Measurements from ENCODE around the gene SHOC2. TPM values are rescaled to one million over a fixed set of nuclear protein-coding genes. Genes with fewer than 3 reads are reported as not detected.

The SHOC2 gene
- total and polyA plus RNA-seq, 9 donors = 23.6 to 32.0 (median 28.3) TPM

DNA sequence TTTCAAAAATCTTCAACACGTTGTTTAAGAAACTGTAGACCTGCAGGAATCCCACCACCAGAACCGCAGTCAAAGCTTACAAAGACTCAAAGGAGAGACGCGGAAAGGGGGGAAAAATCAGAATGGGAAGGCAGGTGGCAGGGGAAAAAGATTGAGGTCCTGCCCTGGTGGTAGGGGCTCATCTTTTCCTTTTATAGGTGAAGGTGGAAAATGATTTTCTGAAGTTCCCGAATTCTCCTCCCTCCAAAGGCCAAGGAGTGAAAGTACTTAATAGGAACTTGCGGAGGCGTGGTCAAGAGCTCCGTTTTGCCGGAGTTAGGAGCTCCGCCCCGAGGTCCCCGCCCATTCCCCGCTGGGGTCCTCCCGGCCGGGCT is 1.1 kb upstream of the SHOC2 start:
- Histone ChIP-seq H3K4me3 (ENCODE audit: low read length) (peak overlapping the region; percentile 80), H3K27me3 (ENCODE audit: control insufficient read depth, insufficient read depth, low read length) (no peaks in the 10 kb centered on the region), H3K9me3 (replicated peaks; ENCODE audit: control insufficient read depth, low read depth, low read length) (no peaks in the 10 kb centered on the region), H3K36me3 (ENCODE audit: control insufficient read depth, insufficient read depth, low read length) (no peaks in the 10 kb centered on the region), H3K27ac (ENCODE audit: low read length) (peak overlapping the region; percentile 100), H3K4me1 (ENCODE audit: control insufficient read depth, insufficient read depth, low read length) (no peaks in the 10 kb centered on the region)
- peak; percentile 98 for DNase-seq
- under 1% methylated on average over 8 of the region's 15 CpGs for WGBS (ENCODE audit: insufficient coverage)

DNA sequence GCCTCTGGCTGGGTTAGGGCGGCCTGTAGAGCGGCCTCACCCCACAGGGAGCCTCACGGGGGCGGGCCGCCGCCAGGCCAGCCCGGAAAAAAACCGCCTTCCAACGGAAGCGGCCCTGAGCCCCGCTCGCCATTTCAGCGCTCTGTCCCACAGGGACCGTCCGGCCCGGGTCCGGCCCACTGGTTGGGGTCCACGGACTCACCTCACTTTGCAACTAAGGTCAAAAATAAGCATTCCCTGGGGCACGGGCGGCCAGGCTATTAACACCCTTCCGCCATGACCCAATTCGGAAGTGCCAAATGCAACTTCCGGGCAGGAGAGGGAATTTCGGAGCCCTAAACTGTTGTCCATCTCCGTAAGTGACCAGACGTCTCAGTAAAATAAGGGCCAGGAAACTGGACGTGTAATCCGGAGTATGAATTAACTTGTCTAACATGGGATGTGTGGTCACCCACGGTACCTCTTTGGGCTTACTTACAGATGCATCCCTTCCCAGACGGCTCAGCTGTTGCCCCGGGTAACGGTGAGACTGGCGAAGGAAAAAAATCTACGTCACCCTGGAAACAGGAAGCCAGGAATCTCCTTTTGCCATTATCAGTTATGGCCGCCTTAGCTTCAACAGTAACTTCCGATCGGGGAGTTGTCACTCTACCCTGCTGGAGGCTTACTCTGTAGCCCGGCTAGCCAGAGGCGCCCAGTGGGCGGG is 608 bp upstream of the SHOC2 start, which contains the start of gene BBIP1:
BBIP1 (minus strand) TSS at position 538 of the 706 bp plus-strand sequence. CDS start 1,023 bp downstream, outside the sequence.
- H3K4me3 ChIP-seq (ENCODE audit: low read length) = peak within 1 kb of the TSS; percentile 80
- no peaks in the 10 kb centered on the region for H3K4me1 ChIP-seq (ENCODE audit: control insufficient read depth, insufficient read depth, low read length)
- H3K36me3 ChIP-seq (ENCODE audit: control insufficient read depth, insufficient read depth, low read length) = no peaks in the 10 kb centered on the region
- H3K9me3 ChIP-seq (replicated peaks; ENCODE audit: control insufficient read depth, low read depth, low read length) = no peaks in the 10 kb centered on the region
- H3K27ac ChIP-seq (ENCODE audit: low read length) = peak within 1 kb of the TSS; percentile 100
- peak; percentile 100 for DNase-seq
- H3K27me3 ChIP-seq (ENCODE audit: control insufficient read depth, insufficient read depth, low read length) = no peaks in the 10 kb centered on the region
- WGBS (ENCODE audit: insufficient coverage) = 0% methylated on average over 38 of the region's 40 CpGs

DNA sequence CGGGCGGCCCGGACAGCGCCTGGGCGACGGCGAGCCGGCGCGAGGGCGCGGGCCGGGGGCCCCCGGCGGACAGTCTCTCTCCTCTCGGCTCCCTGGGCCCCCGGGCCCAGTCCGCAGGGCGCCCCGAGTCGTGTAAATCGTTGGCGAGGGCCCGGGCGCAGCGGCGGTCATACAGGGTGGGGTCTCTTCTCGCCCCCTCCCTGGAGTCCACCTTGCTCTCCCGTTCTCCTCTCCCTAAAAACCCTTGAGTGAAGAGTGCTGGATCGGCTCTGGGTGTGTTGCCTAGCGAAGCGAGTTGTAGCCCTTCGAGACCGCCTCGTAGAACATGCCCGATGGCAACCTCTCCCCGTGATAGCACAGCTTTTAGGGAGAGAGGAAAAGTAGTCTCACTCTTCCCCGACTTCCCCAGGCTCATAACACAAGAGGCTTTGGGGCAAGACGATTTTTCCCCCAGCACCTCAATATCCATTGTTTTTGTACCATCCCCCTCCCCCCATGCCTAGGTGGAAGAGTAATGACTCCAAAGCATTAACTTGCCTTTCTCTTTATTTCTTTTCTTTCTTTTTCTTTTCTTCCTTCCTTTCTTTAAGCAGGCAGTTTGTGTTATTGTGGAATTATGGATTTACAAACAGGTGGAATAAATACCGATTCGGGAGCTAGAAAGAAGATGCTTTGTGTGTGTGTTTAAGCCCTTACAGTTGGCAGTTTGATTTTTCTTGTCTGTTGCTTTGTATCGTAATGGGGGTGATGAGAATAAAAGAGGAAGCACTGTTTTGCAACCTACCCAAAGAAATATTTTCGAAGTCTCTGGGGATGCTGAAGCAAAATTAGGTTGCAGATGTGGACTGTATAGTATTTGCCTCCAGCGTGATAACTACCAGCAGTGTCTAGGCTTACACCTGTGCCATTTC is 822 bp downstream of the SHOC2 start:
- no peaks in the 10 kb centered on the region for H3K4me1 ChIP-seq (ENCODE audit: control insufficient read depth, insufficient read depth, low read length)
- peak overlapping the region; percentile 97 for H3K27ac ChIP-seq (ENCODE audit: low read length)
- no peaks in the 10 kb centered on the region for H3K36me3 ChIP-seq (ENCODE audit: control insufficient read depth, insufficient read depth, low read length)
- DNase-seq = peak; percentile 67
- no peaks in the 10 kb centered on the region for H3K27me3 ChIP-seq (ENCODE audit: control insufficient read depth, insufficient read depth, low read length)
- WGBS (ENCODE audit: insufficient coverage) = 0% methylated on average over 19 of the region's 44 CpGs
- H3K9me3 ChIP-seq (replicated peaks; ENCODE audit: control insufficient read depth, low read depth, low read length) = no peaks in the 10 kb centered on the region
- H3K4me3 ChIP-seq (ENCODE audit: low read length) = peak overlapping the region; percentile 78

DNA sequence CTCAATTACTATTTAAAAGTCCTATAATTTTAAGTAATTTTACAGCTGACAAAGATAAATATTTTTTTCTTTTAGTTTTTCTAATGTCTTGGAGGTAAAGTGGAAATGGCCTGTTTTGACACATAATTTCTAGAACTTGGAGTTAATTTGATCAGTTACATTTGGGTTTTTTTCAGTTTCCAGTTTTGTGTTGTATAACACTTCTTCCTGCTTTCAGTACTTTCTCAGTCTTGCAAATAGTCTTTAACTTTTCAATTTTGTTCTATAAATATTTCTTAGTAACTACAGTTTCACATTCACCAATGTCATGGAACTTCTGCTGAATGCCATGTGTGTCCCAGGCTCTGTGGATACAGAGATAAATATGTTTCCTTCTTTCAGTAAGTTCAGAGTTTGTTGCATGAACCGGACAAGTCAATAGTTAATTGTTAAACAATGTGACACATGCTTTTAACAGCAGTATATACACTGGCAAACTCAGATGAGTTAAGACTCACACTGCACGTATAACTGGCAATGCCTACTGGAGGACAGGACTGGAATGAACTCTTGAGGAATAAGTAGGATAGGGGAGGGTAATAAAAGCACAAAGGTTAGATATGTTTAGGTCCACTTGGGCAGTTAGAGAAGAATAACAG is 4.6 kb downstream of the SHOC2 start:
- Histone ChIP-seq H3K27me3 (ENCODE audit: control insufficient read depth, insufficient read depth, low read length) (no peaks in the 10 kb centered on the region), H3K9me3 (replicated peaks; ENCODE audit: control insufficient read depth, low read depth, low read length) (no peaks in the 10 kb centered on the region), H3K4me1 (ENCODE audit: control insufficient read depth, insufficient read depth, low read length) (no peaks in the 10 kb centered on the region), H3K4me3 (ENCODE audit: low read length) (no peak overlapping the region), H3K36me3 (ENCODE audit: control insufficient read depth, insufficient read depth, low read length) (no peaks in the 10 kb centered on the region), H3K27ac (ENCODE audit: low read length) (no peak overlapping the region)
- WGBS (ENCODE audit: insufficient coverage) = 60% methylated on average over 1 of the region's 2 CpGs
- DNase-seq = no peak

DNA sequence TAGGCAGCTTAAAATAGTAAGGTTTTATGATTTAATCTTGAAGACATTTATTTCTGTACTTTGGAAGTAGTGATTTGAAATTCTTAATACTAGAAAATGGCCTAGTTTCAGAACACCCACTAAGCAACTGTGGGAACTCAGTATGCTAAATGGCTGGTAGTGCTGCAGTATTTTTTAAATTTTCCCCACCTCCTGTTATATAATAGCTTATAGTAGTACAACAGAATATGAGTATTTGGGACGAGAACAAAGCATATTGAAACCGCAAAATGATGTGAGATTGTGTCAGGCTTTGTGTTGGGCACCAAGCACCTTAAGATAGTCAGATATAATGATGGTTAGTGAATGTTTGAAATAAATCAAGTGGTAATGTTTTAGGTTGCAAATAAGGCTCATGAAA is 8.1 kb downstream of the SHOC2 start:
- Histone ChIP-seq H3K4me1 (ENCODE audit: control insufficient read depth, insufficient read depth, low read length) (no peaks in the 10 kb centered on the region), H3K4me3 (ENCODE audit: low read length) (no peak overlapping the region), H3K36me3 (ENCODE audit: control insufficient read depth, insufficient read depth, low read length) (no peaks in the 10 kb centered on the region), H3K27me3 (ENCODE audit: control insufficient read depth, insufficient read depth, low read length) (no peaks in the 10 kb centered on the region), H3K27ac (ENCODE audit: low read length) (no peak overlapping the region), H3K9me3 (replicated peaks; ENCODE audit: control insufficient read depth, low read depth, low read length) (no peaks in the 10 kb centered on the region)
- DNase-seq = no peak
- WGBS (ENCODE audit: insufficient coverage) = no CpG with 5 or more reads among the region's 2 CpGs

DNA sequence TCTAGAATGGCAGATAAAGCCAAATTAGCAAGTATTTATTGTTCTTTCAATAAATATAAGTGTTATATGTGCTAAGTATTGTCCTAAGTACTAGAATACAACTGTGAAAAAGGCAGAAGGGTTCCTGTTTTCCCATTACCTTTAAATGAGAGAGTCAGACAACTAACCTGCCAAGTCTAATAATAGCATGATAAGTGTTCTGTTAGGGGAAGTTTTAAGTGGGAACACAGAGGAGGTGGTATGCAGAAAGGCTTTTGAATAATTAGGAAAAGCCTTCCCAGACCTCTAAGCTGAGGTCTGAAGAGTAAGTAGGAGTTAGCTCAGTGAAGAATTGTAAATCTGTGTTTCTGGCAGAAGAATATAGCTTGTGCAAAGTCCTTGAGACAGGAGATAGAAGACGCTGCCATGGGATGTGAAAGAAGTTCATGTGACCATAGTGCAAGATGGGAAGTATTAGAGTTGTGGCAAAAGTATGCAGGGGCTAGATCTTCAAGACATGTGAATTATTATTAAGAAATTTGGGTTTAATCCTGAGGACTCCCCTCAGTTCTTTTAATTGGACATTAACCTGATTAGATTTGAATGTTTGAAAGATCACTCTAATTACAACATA is 12.5 kb downstream of the SHOC2 start:
- DNase-seq = no peak
- H3K27me3 ChIP-seq (ENCODE audit: control insufficient read depth, insufficient read depth, low read length) = no peaks in the 10 kb centered on the region
- no peaks in the 10 kb centered on the region for H3K4me1 ChIP-seq (ENCODE audit: control insufficient read depth, insufficient read depth, low read length)
- WGBS (ENCODE audit: insufficient coverage) = 50% methylated on average over 1 of the region's 1 CpG
- H3K27ac ChIP-seq (ENCODE audit: low read length) = no peak overlapping the region
- no peaks in the 10 kb centered on the region for H3K36me3 ChIP-seq (ENCODE audit: control insufficient read depth, insufficient read depth, low read length)
- H3K4me3 ChIP-seq (ENCODE audit: low read length) = no peak overlapping the region
- no peaks in the 10 kb centered on the region for H3K9me3 ChIP-seq (replicated peaks; ENCODE audit: control insufficient read depth, low read depth, low read length)

DNA sequence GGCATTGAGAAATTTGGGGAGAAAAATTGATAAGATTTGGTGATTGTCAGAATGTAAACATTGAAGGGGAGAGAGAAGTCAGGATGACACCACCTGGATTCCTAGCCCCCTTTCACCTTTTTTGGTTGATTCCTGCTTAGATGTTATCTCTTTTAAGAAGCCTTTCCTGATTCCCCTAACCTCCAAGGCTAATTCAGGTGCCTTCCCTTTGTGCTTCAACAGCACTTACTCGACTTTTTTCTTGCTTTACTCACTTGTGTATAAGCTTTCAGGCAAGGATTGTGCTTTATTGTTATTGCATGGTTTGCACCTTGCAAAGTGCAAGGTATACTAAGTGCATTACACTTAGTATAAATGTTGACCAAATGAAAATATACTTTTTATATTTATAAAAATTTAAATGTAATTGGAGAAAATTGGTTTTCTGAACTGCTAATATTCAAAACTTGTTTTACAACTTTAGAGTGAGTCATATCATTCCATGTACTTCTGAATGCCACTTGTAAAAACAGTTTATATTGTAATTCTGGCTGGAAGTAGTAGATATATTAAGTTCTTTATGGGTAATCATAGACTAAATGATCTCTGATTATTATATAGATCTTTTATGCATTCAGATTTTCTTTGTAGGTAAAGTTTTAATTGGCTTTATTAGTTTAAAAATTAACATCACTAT is 13.2 kb downstream of the SHOC2 start:
- Histone ChIP-seq H3K4me1 (ENCODE audit: control insufficient read depth, insufficient read depth, low read length) (no peaks in the 10 kb centered on the region), H3K36me3 (ENCODE audit: control insufficient read depth, insufficient read depth, low read length) (no peaks in the 10 kb centered on the region), H3K27me3 (ENCODE audit: control insufficient read depth, insufficient read depth, low read length) (no peaks in the 10 kb centered on the region), H3K9me3 (replicated peaks; ENCODE audit: control insufficient read depth, low read depth, low read length) (no peaks in the 10 kb centered on the region), H3K27ac (ENCODE audit: low read length) (no peak overlapping the region), H3K4me3 (ENCODE audit: low read length) (no peak overlapping the region)
- no peak for DNase-seq
- no CpG with 5 or more reads among the region's 1 CpG for WGBS (ENCODE audit: insufficient coverage)

DNA sequence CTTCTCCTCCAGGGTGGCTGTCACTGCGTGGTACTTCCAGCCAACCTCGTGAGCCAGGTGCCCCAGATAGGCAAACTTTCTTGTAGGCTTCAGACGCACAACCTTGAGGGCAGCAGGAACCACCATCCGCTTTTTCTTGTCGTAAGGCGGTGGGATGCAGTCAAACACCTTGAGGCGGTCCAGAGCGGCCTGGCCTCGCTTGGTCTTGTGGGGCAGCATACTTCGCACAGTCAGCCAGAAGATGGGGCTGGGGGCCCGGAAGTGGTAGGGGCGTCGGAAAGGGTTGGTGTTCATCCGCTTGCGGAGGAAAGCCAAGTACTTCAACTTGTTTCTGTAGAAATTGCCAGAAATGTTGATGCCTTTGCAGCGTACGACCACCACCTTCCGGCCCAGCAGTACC is 17.4 kb downstream of the SHOC2 start:
- Histone ChIP-seq H3K4me3 (ENCODE audit: low read length) (no peak overlapping the region), H3K27ac (ENCODE audit: low read length) (no peak overlapping the region), H3K9me3 (replicated peaks; ENCODE audit: control insufficient read depth, low read depth, low read length) (no peaks in the 10 kb centered on the region), H3K36me3 (ENCODE audit: control insufficient read depth, insufficient read depth, low read length) (no peaks in the 10 kb centered on the region), H3K27me3 (ENCODE audit: control insufficient read depth, insufficient read depth, low read length) (no peaks in the 10 kb centered on the region), H3K4me1 (ENCODE audit: control insufficient read depth, insufficient read depth, low read length) (no peaks in the 10 kb centered on the region)
- 95% methylated on average over 16 of the region's 18 CpGs for WGBS (ENCODE audit: insufficient coverage)
- no peak for DNase-seq

DNA sequence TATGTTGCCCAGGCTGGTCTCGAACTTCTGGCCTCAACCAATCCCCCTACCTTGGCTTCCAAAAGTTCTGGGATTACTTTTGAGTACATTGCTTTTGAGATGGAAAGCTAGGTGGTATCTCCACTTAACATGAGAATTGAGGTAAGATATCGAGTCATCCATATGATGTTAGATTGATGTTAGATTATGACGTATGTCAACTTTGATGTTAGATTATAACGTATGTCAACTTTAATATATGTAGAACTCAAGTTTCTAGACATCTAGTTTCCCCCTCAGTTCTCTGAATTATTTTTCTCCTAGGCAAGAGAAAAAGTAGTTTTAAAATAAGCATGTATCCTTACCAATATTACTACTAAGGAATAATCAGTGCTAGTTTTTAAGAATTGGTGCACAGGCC is 20.0 kb downstream of the SHOC2 start:
- no CpG with 5 or more reads among the region's 4 CpGs for WGBS (ENCODE audit: insufficient coverage)
- no peak overlapping the region for H3K4me3 ChIP-seq (ENCODE audit: low read length)
- peaks cover 2% of the 10 kb centered on the region for H3K36me3 ChIP-seq (ENCODE audit: control insufficient read depth, insufficient read depth, low read length)
- DNase-seq = no peak
- H3K27me3 ChIP-seq (ENCODE audit: control insufficient read depth, insufficient read depth, low read length) = no peaks in the 10 kb centered on the region
- peaks cover 2% of the 10 kb centered on the region for H3K9me3 ChIP-seq (replicated peaks; ENCODE audit: control insufficient read depth, low read depth, low read length)
- no peak overlapping the region for H3K27ac ChIP-seq (ENCODE audit: low read length)
- H3K4me1 ChIP-seq (ENCODE audit: control insufficient read depth, insufficient read depth, low read length) = no peaks in the 10 kb centered on the region

Data from muscle of leg (tissue), 11 donors.